Neural progenitor cell (in vitro differentiated cells): ENCODE measurements around the gene KRT80. TPM values are rescaled to one million over a fixed set of nuclear protein-coding genes. Genes with fewer than 3 reads are reported as not detected.

Experiments
- DNase-seq: peaks from one replicate; pipeline ENCODE4 v3.0.0-alpha.2; 2016; ENCODE audit warnings: low spot score
- H2AFZ ChIP-seq: fragments of 200-600 bp; sonication (generic); replicated peaks from 2 replicates; pipeline ENCODE4 v1.6.1; 2016; ENCODE audit warnings: antibody characterized with exemption
- H3F3A ChIP-seq: fragments of 200-600 bp; sonication (generic); 2 replicates; pipeline ENCODE4 v1.6.1; 2016; ENCODE audit warnings: antibody characterized with exemption, low read depth
- H3K27ac ChIP-seq: fragments of 200-600 bp; sonication (generic); 2 replicates; pipeline ENCODE4 v1.5.1; 2016; ENCODE audit warnings: mild to moderate bottlenecking
- H3K27me3 ChIP-seq: fragments of 200-600 bp; sonication (generic); 2 replicates; pipeline ENCODE4 v1.6.1; 2016; ENCODE audit warnings: mild to moderate bottlenecking, moderate library complexity
- H3K36me3 ChIP-seq: fragments of 200-600 bp; sonication (generic); 2 replicates; pipeline ENCODE4 v1.5.1; 2016
- H3K4me1 ChIP-seq: fragments of 200-600 bp; sonication (generic); 2 replicates; pipeline ENCODE4 v1.6.1; 2016; ENCODE audit warnings: mixed run types
- H3K4me2 ChIP-seq: fragments of 200-600 bp; sonication (generic); 2 replicates; pipeline ENCODE4 v1.6.1; 2016
- H3K4me3 ChIP-seq: fragments of 200-600 bp; sonication (generic); 2 replicates; pipeline ENCODE4 v1.5.1; 2016
- H3K79me2 ChIP-seq: fragments of 200-600 bp; sonication (generic); 2 replicates; pipeline ENCODE4 v1.6.1; 2016; ENCODE audit warnings: low read depth
- H3K9ac ChIP-seq: fragments of 200-600 bp; sonication (generic); 2 replicates; pipeline ENCODE4 v1.6.1; 2016
- H3K9me3 ChIP-seq: fragments of 200-600 bp; sonication (generic); 2 replicates; pipeline ENCODE4 v1.5.1; 2016; ENCODE audit warnings: low read depth
- H4K20me1 ChIP-seq: fragments of 200-600 bp; sonication (generic); 2 replicates; pipeline ENCODE4 v1.6.1; 2016; ENCODE audit warnings: low read depth
- H3K27ac Mint-ChIP-seq: 3 replicates; pipeline ENCODE4 v1.8.0; 2021; ENCODE audit warnings: mixed read lengths
- H3K27me3 Mint-ChIP-seq: 2 replicates; pipeline ENCODE4 v1.8.0; 2022; ENCODE audit warnings: low read depth, mild to moderate bottlenecking, inconsistent platforms, moderate library complexity, mixed read lengths; ENCODE audit not compliant: insufficient read depth
- H3K36me3 Mint-ChIP-seq: 3 replicates; pipeline ENCODE4 v1.8.0; 2021; ENCODE audit warnings: mixed read lengths
- H3K4me1 Mint-ChIP-seq: 3 replicates; pipeline ENCODE4 v1.8.0; 2021; ENCODE audit warnings: mixed read lengths
- H3K4me3 Mint-ChIP-seq: 3 replicates; pipeline ENCODE4 v1.8.0; 2021; ENCODE audit warnings: mild to moderate bottlenecking, moderate library complexity, mixed read lengths
- H3K9me3 Mint-ChIP-seq: 3 replicates; pipeline ENCODE4 v1.8.0; 2020; ENCODE audit warnings: mixed read lengths
- EZH2 ChIP-seq: fragments of 200-600 bp; sonication (generic); IDR thresholded peaks from 2 replicates; pipeline ENCODE4 v1.6.1; 2017; ENCODE audit warnings: antibody characterized with exemption, mild to moderate bottlenecking, moderate library complexity
- EZH2phosphoT487 ChIP-seq: fragments of 200-600 bp; sonication (generic); IDR thresholded peaks from 2 replicates; pipeline ENCODE4 v1.6.1; 2017; ENCODE audit warnings: antibody characterized with exemption
- total RNA-seq: library from RNA; depleted of rRNA; stranded (reverse); fragments of >200 nt; gene quantifications from 2 replicates; pipeline ENCODE4 v1.2.3, GENCODE V29; 2015; ENCODE audit warnings: low replicate concordance
- TF ChIP-seq, protein P1 (sequence below): fragments of 200-600 bp; sonication (generic); IDR thresholded peaks from 2 replicates; pipeline ENCODE4 v1.5.1; 2017; ENCODE audit warnings: antibody characterized with exemption, mild to moderate bottlenecking

Gene KRT80
- total RNA-seq, 1 donor from 2014 or later: not detected

DNA sequence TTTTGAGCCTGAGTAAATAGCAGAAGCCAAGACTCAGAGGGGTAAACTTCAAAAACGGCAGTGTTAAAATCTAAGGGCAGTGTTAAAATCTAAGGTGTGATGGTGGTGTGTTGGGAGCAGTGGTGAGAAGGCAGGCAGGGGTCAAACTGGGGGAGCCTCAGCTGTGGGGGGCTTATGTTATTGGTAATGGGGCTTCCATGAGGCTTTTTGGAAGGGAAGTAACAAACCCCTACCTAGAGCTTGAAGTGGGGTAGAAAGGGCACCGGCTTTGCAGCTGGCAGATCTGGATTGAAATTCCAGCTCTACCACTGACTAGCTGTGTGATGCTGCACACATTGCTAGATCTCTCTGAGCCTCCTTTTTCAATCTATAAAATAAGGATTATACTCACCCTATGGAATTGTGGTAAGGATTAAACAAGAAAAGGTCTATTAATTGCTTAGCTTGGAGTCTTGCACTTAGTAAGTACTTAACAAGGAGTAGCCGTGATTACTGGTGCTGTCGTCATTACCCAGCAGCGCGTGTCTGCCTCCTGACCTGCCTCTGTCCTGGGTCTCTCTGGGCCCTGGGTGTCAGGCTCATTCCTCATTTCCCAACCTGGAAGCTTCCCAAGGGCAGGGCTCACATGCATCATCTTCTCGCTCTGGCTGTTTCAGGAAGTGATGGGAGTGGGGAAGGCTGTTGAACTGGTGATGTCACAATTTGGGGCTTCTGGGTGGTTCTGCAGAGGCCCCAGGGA is 18.5 kb upstream of the KRT80 start:
- H3K36me3 ChIP-seq: no peaks in the 10 kb centered on the region

DNA sequence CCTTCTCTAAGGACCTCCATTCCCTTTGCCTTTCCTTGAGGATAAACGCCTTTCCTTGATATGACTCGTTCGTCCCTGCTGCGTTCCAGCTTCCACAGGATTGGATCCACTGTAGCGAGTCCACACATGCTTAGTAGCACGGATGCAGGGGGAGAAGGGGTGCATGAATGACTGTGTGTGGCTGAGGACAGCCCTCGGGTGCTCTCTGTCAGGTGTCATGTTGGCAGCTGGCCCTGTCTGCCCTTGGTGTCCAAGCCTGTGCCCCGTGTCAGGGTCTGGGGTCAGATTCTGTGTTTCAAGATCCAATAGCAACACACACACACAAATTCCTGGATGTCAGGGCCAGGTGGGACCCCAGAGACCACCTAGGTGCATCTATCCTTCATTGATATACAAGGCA is 17.5 kb upstream of the KRT80 start:
- H3K79me2 ChIP-seq: no peaks in the 10 kb centered on the region
- TF ChIP-seq EZH2phosphoT487: no peak
- TF ChIP-seq, protein P1, sequence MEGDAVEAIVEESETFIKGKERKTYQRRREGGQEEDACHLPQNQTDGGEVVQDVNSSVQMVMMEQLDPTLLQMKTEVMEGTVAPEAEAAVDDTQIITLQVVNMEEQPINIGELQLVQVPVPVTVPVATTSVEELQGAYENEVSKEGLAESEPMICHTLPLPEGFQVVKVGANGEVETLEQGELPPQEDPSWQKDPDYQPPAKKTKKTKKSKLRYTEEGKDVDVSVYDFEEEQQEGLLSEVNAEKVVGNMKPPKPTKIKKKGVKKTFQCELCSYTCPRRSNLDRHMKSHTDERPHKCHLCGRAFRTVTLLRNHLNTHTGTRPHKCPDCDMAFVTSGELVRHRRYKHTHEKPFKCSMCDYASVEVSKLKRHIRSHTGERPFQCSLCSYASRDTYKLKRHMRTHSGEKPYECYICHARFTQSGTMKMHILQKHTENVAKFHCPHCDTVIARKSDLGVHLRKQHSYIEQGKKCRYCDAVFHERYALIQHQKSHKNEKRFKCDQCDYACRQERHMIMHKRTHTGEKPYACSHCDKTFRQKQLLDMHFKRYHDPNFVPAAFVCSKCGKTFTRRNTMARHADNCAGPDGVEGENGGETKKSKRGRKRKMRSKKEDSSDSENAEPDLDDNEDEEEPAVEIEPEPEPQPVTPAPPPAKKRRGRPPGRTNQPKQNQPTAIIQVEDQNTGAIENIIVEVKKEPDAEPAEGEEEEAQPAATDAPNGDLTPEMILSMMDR: no peak
- TF ChIP-seq EZH2: no peak
- H3K27me3 ChIP-seq: no peaks in the 10 kb centered on the region
- DNase-seq: no peak
- H4K20me1 ChIP-seq: no peaks in the 10 kb centered on the region
- H3K9ac ChIP-seq: no peak overlapping the region
- Mint-ChIP-seq H3K27me3 (peaks cover 15% of the 10 kb centered on the region), H3K9me3 (no peaks in the 10 kb centered on the region), H3K4me3 (no peak overlapping the region), H3K27ac (no peak overlapping the region), H3K4me1 (peaks cover 20% of the 10 kb centered on the region), H3K36me3 (no peaks in the 10 kb centered on the region)
- H3K27ac ChIP-seq: no peak overlapping the region
- H3K36me3 ChIP-seq: no peaks in the 10 kb centered on the region
- H3K4me3 ChIP-seq: no peak overlapping the region
- no peak overlapping the region for H2AFZ ChIP-seq
- no peaks in the 10 kb centered on the region for H3K9me3 ChIP-seq
- no peaks in the 10 kb centered on the region for H3K4me1 ChIP-seq
- H3F3A ChIP-seq: no peaks in the 10 kb centered on the region
- no peak overlapping the region for H3K4me2 ChIP-seq

More for the DNA sequence above, 18.5 kb upstream of the KRT80 start:
- Histone ChIP-seq H3K27ac (no peak overlapping the region), H3K9ac (no peak overlapping the region), H4K20me1 (no peaks in the 10 kb centered on the region), H3F3A (no peaks in the 10 kb centered on the region), H3K4me1 (no peaks in the 10 kb centered on the region), H3K79me2 (no peaks in the 10 kb centered on the region), H3K27me3 (no peaks in the 10 kb centered on the region), H3K4me3 (no peak overlapping the region), H3K9me3 (no peaks in the 10 kb centered on the region), H2AFZ (no peak overlapping the region), H3K4me2 (no peak overlapping the region)
- Mint-ChIP-seq H3K9me3 (no peaks in the 10 kb centered on the region), H3K27ac (no peak overlapping the region), H3K4me1 (peaks cover 20% of the 10 kb centered on the region), H3K27me3 (peaks cover 15% of the 10 kb centered on the region), H3K36me3 (no peaks in the 10 kb centered on the region), H3K4me3 (no peak overlapping the region)
- DNase-seq: no peak
- TF ChIP-seq EZH2 (no peak), EZH2phosphoT487 (no peak)
- TF ChIP-seq, protein P1: no peak

GRCh38 chr12:52208424-52209165 is 16.8 kb upstream of the KRT80 start:
- no peak for DNase-seq
- H2AFZ ChIP-seq: no peak overlapping the region

More at GRCh38 chr12:52208424-52209165, 16.8 kb upstream of the KRT80 start:
- Mint-ChIP-seq H3K4me1 (peaks cover 14% of the 10 kb centered on the region), H3K4me3 (no peak overlapping the region), H3K27ac (peak overlapping the region; percentile 85), H3K27me3 (peaks cover 12% of the 10 kb centered on the region), H3K9me3 (no peaks in the 10 kb centered on the region), H3K36me3 (no peaks in the 10 kb centered on the region)
- TF ChIP-seq EZH2 (no peak), EZH2phosphoT487 (no peak)
- TF ChIP-seq, protein P1: no peak
- Histone ChIP-seq H3K9me3 (no peaks in the 10 kb centered on the region), H3K4me3 (no peak overlapping the region), H3K9ac (no peak overlapping the region), H3K4me1 (no peaks in the 10 kb centered on the region), H3K79me2 (no peaks in the 10 kb centered on the region), H3K4me2 (no peak overlapping the region), H3K27ac (no peak overlapping the region), H4K20me1 (no peaks in the 10 kb centered on the region), H3F3A (no peaks in the 10 kb centered on the region), H3K27me3 (no peaks in the 10 kb centered on the region), H3K36me3 (no peaks in the 10 kb centered on the region)
